HG02678 (cell line): ENCODE data around the gene SPAG17.

Experiments used
- ATAC-seq: cut with Tn5 transposase; IDR thresholded peaks from one replicate; pipeline ENCODE4 v1.9.1; 2021; ENCODE audit warnings: mild to moderate bottlenecking, moderate library complexity; ENCODE audit not compliant: unreplicated experiment

Gene SPAG17

GRCh38 chr1:118169016-118169415 is 16.0 kb downstream of the SPAG17 start:
- no peak for ATAC-seq

GRCh38 chr1:118160806-118161205 is 24.2 kb downstream of the SPAG17 start:
- ATAC-seq, result no peak

DNA sequence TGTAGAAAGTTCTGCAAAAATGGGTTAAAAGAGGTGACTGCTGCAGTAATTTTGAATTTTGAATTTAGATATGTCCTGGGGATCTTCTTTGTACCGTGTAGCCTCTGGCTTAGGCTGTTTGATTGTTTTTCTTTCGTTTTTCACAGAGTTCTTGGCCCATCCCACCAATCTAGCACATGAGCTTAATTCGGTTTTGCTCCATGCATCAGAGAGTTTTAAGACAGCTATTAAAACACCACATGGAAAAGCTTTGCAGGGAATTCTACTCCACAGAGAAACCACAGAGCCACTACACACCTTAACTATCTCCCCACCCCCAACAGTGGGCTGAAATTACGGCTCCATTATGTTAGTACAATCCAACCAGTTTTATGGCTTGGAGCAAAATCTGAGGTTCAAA is 25.5 kb downstream of the SPAG17 start:
- ATAC-seq, result no peak

DNA sequence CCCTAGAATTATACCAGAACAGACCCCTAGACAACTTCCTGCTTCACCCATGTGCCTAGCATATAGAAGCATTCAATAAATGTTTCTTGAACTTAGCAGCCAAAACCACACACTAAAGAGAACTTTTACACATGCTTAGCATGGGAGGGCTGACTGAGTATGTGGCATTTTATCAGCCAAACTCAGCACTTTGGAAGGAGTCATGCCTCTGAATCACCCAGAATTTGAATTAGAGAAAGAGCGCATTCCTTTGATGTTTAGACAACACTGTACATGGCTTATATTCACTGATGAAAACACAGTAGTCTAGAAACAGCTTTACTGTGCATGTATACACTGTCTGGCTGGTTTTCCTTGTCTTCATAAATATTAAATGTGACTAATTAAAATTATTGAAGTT is 26.1 kb downstream of the SPAG17 start:
- no peak for ATAC-seq

DNA sequence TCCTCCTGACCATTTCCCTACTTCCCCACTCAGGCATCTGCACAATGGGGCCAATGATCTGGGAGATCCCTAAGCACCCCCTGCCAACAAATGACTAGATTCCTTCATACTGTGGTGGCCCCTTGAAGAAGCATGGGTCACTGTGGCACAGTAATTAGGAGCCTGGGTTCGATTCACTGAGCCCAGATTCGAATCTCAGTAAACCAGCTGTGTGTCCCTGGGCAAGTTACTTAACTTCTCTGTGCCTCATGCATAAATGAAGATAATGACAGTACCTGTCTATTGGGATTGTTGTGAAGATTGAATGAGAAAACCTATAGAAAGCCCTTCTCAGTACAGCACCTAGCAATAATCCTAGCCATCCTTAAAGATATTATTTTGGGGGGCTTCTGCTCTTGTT is 27.5 kb downstream of the SPAG17 start:
- ATAC-seq, result no peak

DNA sequence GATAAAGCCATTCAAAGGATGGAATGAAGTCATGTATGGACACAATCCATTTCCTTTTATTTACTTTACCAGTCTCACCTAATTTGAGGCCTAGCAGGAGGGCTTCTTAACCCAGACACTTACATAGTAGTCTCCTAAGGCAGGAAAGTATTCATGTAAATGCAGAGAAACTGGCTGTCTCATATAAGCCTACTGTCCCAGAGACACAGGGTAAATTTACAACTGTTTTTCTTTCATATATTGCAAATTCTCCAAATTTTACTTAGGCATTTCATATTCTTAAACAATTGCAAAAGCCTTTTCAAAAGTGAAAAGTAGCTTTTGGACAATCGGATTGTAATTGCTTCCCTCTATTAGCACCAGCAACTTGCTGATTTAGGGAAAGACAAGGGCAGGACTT is 29.9 kb downstream of the SPAG17 start:
- no peak for ATAC-seq

GRCh38 chr1:118154220-118154619 is 30.8 kb downstream of the SPAG17 start:
- no peak for ATAC-seq

DNA sequence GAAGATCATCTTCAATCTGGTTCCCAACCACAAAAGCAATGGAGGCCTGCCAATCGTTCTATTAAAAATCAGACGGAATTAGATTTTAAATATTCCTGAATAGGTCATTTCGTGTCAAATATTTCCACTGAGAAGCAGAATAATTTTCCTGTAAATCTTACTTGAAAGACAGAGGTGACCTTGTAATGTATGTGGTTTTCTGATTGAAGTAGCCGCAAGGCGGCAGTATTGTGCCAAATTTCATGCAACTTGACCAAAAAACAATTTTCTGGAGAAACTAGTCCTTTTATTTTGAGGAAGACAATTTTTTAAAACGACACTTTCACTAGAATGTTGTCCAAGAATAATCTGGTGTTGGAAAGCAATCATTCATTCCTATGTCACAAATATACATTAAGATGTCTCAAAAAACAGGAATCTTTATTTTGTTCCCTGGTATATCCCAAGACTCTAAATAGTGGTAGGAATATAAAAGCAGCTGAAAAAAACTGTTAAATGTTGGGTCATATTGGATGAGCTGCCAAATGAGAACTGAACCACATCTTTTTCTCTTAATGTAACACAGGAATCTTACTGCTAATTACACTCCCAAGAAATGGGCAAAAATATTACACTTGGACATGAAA is 33.6 kb downstream of the SPAG17 start:
- ATAC-seq, result no peak

- no peak for ATAC-seq
Measured at GRCh38 chr1:118149799-118150198, 35.2 kb downstream of the SPAG17 start.

- ATAC-seq, result no peak
Measured at GRCh38 chr1:118148034-118148433, 37.0 kb downstream of the SPAG17 start.

DNA sequence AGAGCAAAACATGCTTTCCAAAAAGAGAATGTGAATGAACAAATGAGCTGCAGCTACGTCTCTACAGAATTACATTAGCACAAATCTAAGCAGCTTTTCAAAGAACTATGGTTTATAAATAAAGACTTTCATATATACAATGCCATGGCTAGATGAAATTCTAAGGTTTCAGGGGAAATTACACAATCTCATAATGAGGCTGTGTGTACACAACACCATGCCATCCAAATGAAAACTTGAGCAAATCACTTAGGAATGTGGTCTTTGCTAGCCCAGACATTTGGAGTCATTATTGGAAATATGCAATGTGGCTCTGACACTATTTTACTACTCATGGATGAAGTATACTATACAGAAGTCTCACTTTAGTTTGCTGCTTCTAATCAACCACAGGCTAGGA is 37.5 kb downstream of the SPAG17 start:
- ATAC-seq, result no peak

DNA sequence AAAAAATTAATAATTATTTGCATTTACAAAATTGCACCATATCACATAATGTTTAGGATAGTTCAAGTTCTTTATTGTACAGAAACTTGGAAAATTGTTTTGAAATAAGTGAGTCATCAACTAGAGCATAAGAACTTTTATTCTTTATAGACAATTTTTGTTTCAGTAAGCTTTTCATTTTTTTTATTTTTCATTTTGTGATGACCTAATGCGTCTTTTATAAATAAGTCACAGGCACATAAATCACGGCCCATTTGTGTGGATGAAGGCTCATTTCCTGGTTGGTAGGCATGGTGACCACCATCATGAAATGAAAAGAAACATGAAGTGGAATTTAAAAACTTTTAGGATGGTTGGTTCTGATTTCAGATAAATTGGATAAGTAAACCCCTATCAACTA is 39.3 kb downstream of the SPAG17 start:
- no peak for ATAC-seq

DNA sequence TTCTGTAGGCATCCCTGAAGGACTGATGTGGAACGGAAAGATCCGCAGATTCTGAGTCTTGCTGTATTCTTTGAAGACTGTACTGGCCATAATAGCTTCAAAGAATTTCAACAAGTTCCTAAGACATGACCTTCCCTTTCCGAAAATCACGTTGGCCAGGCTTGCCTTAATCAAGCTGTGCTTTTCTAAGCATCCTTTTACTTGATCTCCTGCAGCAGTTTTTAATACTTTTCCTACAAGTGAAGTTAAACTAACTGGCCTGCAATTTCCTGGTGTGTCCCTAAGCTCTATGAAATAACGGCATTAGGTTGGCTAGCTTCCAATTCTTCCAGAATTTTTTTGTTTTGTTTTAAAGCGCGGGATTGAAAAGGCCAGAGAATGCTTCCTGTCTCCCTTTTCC is 40.3 kb downstream of the SPAG17 start:
- no peak for ATAC-seq

GRCh38 chr1:118143831-118144230 is 41.2 kb downstream of the SPAG17 start:
- no peak for ATAC-seq

- no peak for ATAC-seq
Measured at GRCh38 chr1:118143121-118143520, 41.9 kb downstream of the SPAG17 start.

DNA sequence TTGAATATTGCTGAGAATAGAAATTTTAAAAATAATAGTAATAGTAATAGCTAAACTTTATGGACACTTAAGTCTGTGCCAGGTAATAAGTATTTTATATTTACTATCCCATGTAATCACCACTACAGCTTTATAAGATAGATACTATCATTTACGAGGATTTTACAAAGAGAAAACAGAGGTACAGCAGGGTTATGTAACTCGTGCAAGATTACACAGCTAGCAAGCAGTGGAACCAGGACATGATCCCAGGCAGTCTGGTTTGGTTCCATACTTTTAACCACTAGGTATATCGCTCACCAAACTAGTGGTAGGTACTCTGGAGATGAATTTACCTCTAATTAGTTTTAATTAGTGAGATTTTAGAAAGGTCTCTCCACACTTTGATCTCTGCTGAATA is 42.5 kb downstream of the SPAG17 start:
- no peak for ATAC-seq

- ATAC-seq, result no peak
Measured at GRCh38 chr1:118137900-118138299, 47.1 kb downstream of the SPAG17 start.

DNA sequence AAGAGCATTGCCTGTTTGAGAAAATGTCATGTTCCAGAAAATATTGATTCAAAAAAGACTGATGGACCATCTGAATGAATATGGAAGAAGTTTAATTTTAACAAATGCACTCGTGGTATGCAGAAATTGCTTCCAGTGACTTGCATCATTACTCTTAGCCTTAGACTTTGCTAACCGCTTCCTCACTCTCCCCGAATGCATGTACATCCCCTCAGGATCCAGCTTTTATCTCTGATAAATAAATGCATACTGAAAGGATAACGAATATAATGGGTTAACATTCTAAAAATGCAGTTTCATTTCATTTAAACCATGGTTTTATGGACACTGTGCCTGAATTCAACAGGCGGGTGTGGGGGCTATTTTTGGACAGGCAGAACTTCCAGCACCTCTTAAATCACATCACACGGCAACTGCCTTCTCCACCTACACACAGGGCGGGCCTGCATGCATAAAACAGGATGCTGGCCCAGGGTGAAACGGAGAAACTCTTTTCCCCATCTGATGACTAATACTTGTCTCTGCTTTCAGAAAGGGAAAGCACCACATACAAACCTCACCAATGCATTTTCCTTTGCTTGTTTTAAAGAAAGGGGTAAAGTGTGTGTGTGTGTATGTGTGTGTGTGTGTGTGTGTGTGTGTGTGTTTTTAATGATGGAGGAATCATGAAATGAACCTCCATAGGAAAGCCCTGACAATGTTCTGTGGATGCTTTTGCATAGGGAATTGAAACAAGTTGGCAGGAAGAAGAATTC is 48.7 kb downstream of the SPAG17 start:
- ATAC-seq, result peak; percentile 100

DNA sequence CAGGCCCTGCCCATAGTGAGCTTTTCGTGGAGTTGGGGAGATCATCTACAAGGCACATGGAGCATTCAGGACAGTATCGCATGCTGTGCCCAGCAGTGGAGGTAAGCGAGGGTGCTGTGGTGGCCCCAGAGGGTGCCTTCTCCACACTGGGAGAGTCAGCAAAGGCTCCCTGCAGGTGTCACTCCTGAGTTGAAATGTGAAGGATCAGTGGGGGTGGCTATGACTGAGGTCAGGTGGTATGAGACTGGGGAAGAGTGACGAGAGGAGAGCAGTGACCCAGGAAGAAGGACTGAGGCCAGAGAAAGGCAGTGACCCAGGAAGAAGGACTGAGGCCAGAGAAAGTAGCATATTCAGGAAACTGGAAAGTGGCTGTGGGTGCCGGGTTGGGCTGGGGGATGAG is 53.0 kb downstream of the SPAG17 start:
- no peak for ATAC-seq

DNA sequence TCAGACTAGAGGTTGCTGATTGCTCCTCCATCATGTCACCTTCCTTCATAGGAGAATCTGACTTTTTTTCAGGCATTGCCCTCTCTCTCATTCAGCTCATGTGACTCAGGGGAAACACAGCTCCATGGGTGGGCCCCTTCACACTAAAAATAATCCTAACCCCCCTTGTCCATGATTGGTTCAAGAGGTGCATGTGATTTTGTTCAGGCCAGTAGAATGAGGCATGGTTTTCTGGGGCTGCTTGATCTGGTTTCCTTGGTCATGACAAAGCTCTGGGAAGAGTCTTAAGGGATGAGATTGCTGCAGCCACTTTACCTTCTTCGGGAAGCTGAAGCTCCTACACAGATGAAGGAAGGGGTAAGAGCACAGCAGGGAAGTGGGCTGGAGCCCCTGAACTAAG is 56.3 kb downstream of the SPAG17 start:
- ATAC-seq, result no peak

DNA sequence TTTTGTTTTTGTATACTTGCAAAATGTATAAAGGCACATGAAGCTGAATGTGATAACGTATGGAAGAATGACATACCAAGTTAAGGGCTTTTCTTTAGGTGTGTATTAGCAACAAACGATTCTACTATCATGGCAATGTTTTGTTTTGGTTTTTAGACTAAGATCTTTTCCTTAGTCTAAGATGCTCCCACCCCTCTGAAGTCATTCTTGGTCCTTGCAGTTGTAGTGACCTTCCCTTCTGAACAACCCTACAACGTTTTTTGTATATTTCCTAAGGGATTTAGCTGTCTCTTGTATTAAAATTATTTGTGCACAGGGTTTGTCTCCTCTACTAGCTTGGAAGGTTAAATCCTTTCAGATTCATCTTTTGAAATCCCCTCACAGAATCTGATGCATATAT is 61.0 kb downstream of the SPAG17 start:
- no peak for ATAC-seq

DNA sequence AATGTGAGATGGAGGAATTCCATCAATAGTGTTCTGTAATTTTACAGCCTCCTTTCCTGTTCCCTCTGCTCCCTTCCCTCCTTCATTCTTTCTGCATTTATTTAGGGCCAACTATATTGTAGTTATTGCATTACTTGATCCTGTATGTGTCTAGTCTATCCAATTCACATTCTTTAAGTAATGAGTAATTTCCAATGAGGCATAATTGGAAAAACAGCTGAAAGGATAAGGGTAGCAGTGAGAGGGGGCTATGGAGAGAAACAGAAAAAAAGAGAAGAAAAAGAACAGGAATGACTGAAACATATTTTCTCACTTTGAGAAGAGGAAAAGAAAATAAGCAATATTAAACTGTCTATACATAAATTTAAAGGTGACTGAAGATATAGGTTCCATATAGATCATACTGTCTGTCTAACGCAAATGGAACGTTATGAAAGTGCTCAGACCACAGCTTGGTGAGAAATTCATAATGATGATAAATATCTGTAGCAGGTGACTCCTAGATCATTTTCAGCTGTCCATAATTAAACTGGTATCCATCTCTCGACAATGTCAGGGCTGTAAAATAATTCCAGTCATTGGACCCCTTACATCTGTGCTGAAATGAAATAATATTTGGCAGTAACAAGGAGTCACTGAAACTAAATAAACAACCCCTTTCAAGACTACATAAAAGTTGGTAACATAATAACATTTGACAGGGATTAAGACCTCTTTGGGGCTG is 61.8 kb downstream of the SPAG17 start:
- ATAC-seq, result no peak
